Endothelial cell of umbilical vein (primary cell): ENCODE measurements around the gene STC2.

Experiments used
- CTCF ChIP-seq, 2 donors: IDR thresholded peaks; 1 replicate in 1 of 2; 2 replicates in 1 of 2; pipeline ENCODE4 v1.5.1; 2011; ENCODE audit warnings: low read length in 2 of 2, mild to moderate bottlenecking in 2 of 2, moderate library complexity in 2 of 2, control low read depth in 1 of 2, inconsistent platforms in 1 of 2, low read depth in 1 of 2; ENCODE audit not compliant: insufficient read depth in 1 of 2; ENCODE audit errors: extremely low read depth in 1 of 2
- MAX ChIP-seq: IDR thresholded peaks from 2 replicates; pipeline ENCODE4 v1.6.1; 2011; ENCODE audit not compliant: insufficient read depth, insufficient read length
- POLR2A ChIP-seq: IDR thresholded peaks from 2 replicates; pipeline ENCODE4 v1.6.1; 2012; ENCODE audit warnings: low read depth, mild to moderate bottlenecking, control low read depth, low read length

- no peak for TF ChIP-seq CTCF (IDR thresholded peaks at IDR 0.05; ENCODE audit: extremely low read depth in 1 of 2, insufficient read depth in 1 of 2, low read depth in 1 of 2, low read length in 2 of 2)
- no peak for TF ChIP-seq MAX
- TF ChIP-seq POLR2A: no peak
Observed at GRCh38 chr5:173309731-173310130, 18.5 kb downstream of the STC2 start.
